ENCODE results near the gene MRS2. TPM values are rescaled to one million over a fixed set of nuclear protein-coding genes. Genes with fewer than 3 reads are reported as not detected.
"Not testable (repeated sequence)": the region's sequence is repeated elsewhere in the genome, so short reads cannot be mapped to it uniquely, and the experiment has no call there.

Gene MRS2
- total RNA-seq, 1 donor from 2014 or later: 24.8 TPM

GRCh38 chr6:24394061-24394779, 8.5 kb upstream of the MRS2 start:
- Mint-ChIP-seq H3K27ac (ENCODE audit: unreplicated experiment) (no peak overlapping the region), H3K4me3 (ENCODE audit: unreplicated experiment) (no peak overlapping the region), H3K4me1 (ENCODE audit: unreplicated experiment) (peaks cover under 1% of the 10 kb centered on the region), H3K27me3 (ENCODE audit: unreplicated experiment) (peaks cover 1% of the 10 kb centered on the region), H3K36me3 (ENCODE audit: low read depth, unreplicated experiment) (no peaks in the 10 kb centered on the region), H3K9me3 (ENCODE audit: unreplicated experiment) (no peaks in the 10 kb centered on the region)
- DNase-seq (ENCODE audit: low spot score): no peak
- TF ChIP-seq CTCF (IDR thresholded peaks at IDR 0.05; ENCODE audit: unreplicated experiment): no peak

- H3K27ac Mint-ChIP-seq (ENCODE audit: unreplicated experiment): no peak overlapping the region
- no peak for TF ChIP-seq CTCF (IDR thresholded peaks at IDR 0.05; ENCODE audit: unreplicated experiment)
- no peak for DNase-seq (ENCODE audit: low spot score)
- H3K27me3 Mint-ChIP-seq (ENCODE audit: unreplicated experiment): peaks cover 1% of the 10 kb centered on the region
- H3K4me1 Mint-ChIP-seq (ENCODE audit: unreplicated experiment): peaks cover 7% of the 10 kb centered on the region
- H3K4me3 Mint-ChIP-seq (ENCODE audit: unreplicated experiment): no peak overlapping the region
- no peaks in the 10 kb centered on the region for H3K9me3 Mint-ChIP-seq (ENCODE audit: unreplicated experiment)
- no peaks in the 10 kb centered on the region for H3K36me3 Mint-ChIP-seq (ENCODE audit: low read depth, unreplicated experiment)
These were observed 7.8 kb upstream of the MRS2 start for GRCh38 chr6:24394780-24395437.

- Mint-ChIP-seq H3K27me3 (ENCODE audit: unreplicated experiment) (peaks cover 1% of the 10 kb centered on the region), H3K4me3 (ENCODE audit: unreplicated experiment) (no peak overlapping the region), H3K27ac (ENCODE audit: unreplicated experiment) (no peak overlapping the region), H3K4me1 (ENCODE audit: unreplicated experiment) (peaks cover 18% of the 10 kb centered on the region), H3K9me3 (ENCODE audit: unreplicated experiment) (no peaks in the 10 kb centered on the region), H3K36me3 (ENCODE audit: low read depth, unreplicated experiment) (no peaks in the 10 kb centered on the region)
- TF ChIP-seq CTCF (IDR thresholded peaks at IDR 0.05; ENCODE audit: unreplicated experiment): no peak
- DNase-seq (ENCODE audit: low spot score): no peak
These were observed 5.9 kb upstream of the MRS2 start for GRCh38 chr6:24396824-24397223.

- Mint-ChIP-seq H3K9me3 (ENCODE audit: unreplicated experiment) (no peaks in the 10 kb centered on the region), H3K4me1 (ENCODE audit: unreplicated experiment) (peaks cover 18% of the 10 kb centered on the region), H3K27me3 (ENCODE audit: unreplicated experiment) (peaks cover 1% of the 10 kb centered on the region), H3K27ac (ENCODE audit: unreplicated experiment) (no peak overlapping the region), H3K36me3 (ENCODE audit: low read depth, unreplicated experiment) (no peaks in the 10 kb centered on the region), H3K4me3 (ENCODE audit: unreplicated experiment) (no peak overlapping the region)
- DNase-seq (ENCODE audit: low spot score): no peak
- TF ChIP-seq CTCF (IDR thresholded peaks at IDR 0.05; ENCODE audit: unreplicated experiment): no peak
These were observed 5.1 kb upstream of the MRS2 start for GRCh38 chr6:24397631-24398030.

GRCh38 chr6:24400045-24401039, 2.4 kb upstream of the MRS2 start:
- Mint-ChIP-seq H3K4me1 (ENCODE audit: unreplicated experiment) (peaks cover 28% of the 10 kb centered on the region), H3K4me3 (ENCODE audit: unreplicated experiment) (peak overlapping the region; percentile 62), H3K27ac (ENCODE audit: unreplicated experiment) (peak overlapping the region; percentile 74)
- not testable (repeated sequence) for H3K27me3 Mint-ChIP-seq (ENCODE audit: unreplicated experiment); H3K9me3 Mint-ChIP-seq (ENCODE audit: unreplicated experiment); H3K36me3 Mint-ChIP-seq (ENCODE audit: low read depth, unreplicated experiment); DNase-seq (ENCODE audit: low spot score)

All from endothelial cell (in vitro differentiated cells).